DMS79 (cell line): ENCODE data around the gene HOXC12.

ENCODE experiments used
- DNase-seq: peaks from one replicate; lab custom pipeline; 2025; lab: John Stamatoyannopoulos, UW

Gene HOXC12

GRCh38 chr12:53972722-53973235 is 18.1 kb downstream of the HOXC12 start, which contains the start of gene HOXC11:
TSS of gene HOXC11 (plus strand) at chr12:53973126. CDS start at chr12:53973242, 116 bp downstream.
- DNase-seq: no peak

DNA sequence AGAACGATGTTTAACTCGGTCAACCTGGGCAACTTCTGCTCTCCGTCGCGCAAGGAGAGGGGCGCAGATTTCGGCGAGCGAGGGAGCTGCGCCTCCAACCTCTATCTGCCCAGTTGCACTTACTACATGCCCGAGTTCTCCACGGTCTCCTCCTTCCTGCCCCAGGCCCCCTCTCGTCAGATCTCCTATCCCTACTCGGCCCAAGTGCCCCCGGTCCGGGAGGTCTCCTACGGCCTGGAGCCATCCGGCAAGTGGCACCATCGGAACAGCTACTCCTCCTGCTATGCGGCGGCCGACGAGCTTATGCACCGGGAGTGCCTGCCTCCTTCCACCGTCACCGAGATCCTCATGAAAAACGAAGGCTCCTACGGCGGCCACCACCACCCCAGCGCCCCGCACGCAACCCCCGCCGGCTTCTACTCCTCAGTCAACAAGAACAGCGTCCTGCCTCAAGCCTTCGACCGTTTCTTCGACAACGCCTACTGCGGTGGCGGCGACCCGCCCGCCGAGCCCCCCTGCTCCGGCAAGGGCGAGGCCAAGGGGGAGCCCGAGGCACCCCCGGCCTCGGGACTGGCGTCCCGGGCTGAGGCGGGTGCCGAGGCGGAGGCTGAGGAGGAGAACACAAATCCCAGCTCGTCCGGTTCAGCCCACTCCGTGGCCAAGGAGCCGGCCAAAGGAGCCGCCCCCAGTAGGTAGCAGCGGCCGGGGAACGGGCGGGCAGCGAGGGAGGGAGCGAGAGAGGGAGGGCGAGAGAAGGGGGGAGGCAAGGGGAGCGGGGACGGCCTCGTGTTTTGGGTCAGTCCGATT is 18.7 kb downstream of the HOXC12 start:
- DNase-seq: no peak

DNA sequence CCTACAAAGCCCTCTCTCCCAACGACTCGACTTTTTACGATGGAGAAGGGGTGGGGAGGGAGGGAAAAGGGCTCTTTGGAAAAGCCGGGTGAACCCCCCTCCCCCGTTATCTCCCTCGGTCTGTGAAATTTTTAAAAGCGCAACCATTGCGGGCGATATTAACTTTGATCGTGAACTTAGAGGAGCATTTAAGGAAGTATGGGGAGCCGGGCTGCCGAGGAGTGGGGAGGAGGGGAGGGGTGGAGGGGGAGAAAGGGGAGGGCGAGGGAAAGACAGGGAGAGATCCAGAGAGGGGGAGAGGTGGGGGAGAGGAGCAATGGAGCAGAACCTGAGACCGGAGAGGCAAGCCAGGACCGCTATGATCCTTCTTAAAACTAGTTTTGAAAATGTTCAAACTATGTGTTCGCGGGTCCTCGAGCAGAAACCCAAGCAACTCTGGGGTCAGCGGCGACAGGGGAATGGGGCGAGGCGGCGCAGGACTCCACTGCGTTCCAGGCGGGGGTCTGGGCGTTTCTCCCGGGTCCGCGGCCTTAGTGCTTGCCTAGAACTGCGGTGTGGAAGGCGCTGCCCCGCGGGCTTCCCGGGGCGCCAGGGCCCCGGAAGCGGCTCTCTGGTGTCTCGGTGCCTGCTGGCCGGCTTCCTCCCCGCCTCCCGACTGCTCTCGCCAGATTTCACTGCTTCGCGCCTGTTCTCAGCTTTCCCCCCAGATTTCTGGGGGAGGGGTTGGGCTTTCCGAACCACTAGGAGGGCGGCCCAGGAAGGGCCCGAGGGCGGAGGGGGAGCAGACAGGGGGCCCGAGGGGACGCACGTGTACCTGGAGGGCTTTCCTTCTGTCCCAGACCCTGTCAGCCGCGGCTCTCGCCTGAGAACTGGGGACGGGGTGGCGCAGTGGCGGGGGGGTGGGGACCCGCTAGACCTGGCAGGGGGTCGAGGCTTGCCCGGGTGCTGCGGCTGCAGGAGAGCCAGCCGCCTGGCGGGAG is 19.7 kb downstream of the HOXC12 start, which contains the start of gene HOTAIR:
HOTAIR (minus strand) TSS at position 871 of the 980 bp plus-strand sequence.
- no peak for DNase-seq

GRCh38 chr12:53975064-53975471 is 20.4 kb downstream of the HOXC12 start:
- no peak for DNase-seq

DNA sequence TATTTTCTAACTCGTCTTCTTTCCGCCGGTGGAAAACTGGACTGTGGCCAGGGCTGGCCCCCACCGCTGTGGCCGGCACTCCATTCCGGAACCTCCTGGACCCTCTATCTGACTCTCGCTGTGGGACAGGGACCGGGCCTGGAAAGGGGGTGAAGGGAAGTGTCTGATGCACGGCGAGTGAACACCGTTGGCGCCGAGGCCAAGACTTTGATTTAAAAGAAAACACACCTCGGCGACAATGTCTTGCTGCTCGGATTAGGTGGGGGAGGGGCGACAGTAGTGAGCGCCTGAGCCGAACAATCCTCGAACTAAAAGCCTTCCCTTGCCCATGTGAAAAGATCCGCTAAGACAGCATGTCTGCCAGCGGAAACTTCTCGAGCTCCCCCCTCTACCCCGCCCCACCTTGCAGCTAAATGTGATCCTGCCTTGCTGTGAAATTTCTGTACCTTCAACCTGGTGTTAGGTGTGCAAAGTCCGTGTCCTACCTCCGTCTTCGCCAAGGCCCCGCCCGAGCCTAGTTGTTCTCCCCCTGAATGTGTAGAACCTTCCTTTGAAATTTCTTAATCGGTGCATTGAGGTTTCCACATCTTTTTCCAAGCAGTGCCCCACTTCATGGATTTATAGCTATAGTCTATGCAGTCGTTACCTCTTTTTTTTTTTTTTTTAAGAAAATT is 20.9 kb downstream of the HOXC12 start:
- DNase-seq: no peak

DNA sequence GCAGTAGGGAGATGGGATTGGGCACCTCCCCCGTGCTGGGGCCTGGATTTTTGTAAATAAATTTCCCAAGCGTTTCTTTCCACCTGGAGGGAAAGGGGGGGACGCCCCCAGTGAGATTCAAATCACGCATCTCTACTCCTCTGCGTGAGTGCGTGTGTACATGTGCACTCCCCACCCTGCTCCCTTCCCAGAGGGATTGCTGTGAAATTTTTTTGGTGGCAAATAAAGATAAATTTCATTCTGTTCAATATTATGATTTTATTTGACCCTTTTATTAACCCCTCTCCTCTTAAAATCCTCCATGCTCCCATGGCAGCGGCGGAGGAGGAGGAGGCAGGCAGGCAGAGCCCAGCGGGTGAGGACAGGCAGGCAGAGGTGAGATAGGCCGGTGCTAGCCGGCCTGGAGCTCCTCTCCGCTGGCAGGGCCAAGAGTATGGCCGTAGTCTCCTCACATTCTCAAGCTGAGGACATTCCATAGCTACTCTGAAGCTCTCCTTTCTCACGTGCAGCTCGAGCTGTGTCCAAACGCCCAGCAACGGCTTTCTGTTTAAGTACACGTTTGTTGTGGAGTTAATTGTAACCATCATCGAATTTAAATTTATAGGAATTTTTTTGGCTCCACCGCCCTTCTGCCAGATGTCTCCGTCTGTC is 21.6 kb downstream of the HOXC12 start:
- no peak for DNase-seq

GRCh38 chr12:53976823-53977595 is 22.3 kb downstream of the HOXC12 start:
- DNase-seq: no peak

DNA sequence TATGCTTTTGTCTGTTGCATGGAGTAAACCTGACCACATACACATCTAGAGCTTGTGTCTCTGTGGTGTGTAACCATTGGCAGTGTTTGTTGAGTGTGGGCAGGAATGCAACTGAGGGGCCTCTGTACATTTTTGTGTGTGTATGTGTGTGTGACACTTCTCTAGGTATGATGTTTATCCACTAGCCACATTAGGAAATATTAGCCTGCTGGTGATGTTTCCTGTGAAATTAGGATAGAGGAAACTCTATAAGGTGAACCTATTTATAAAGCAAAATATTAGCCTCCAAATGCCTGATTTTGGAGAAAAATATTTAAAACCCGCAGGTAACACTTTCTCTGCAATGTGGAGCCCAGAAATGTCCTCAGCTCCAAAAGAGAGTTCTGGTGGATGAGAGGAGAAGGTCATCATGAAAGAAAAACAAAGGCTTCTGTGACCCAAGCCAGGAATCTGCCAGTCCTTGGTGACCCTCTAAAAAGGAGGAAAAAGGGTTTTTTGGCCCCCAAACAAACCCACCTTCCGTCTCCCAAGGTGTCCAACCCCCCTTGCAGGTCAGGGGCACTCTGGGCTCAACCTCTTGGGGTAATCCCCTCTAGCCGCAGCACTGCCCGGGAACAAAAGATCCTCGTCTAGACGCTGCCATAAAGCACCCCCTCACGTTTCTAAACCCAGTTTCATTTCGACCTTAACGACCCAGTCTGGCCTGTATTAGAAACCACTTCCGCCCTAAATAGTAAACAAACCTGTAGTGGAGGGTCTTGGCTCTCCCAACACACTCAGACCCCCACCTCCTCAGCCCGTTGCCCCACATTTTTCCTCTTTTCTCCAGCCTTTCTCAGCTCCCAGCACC is 23.1 kb downstream of the HOXC12 start:
- no peak for DNase-seq

- no peak for DNase-seq
Observed at GRCh38 chr12:53978477-53979356, 24.0 kb downstream of the HOXC12 start.

- no peak for DNase-seq
Observed at GRCh38 chr12:53980104-53980801, 25.6 kb downstream of the HOXC12 start.

DNA sequence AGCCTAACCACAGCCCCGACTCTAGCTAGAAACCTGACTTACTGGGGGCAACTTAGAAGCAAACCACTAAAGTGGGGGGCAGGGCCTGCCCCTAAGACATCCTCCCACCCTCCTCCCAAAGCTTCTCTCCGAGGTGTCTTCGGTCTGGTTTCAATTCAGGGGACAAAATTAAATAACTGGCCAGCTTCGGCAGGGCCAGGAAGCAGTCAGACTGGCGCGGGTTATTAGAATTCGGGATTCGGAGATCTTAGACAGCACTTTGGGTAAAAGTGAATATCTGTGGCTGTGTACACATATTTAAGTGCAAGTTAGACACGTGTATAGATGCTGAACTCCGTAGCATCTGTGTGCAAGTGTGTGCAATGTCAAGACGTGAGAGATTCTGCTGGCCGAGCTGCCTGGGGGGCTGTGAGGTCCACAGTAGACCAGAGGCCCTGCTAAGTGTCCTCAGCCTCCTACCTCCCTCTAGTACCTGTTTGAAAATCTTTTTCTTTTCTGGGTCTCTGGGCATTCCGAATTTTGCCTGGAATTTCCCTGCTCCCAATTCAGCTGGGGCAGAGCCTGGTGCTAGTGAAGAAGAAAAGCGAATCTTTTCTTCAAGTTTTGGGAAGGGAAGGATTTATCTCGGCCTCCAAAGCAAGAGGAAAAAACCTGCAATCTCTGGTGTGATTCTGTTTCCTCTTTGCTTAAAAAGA is 26.2 kb downstream of the HOXC12 start:
- no peak for DNase-seq

DNA sequence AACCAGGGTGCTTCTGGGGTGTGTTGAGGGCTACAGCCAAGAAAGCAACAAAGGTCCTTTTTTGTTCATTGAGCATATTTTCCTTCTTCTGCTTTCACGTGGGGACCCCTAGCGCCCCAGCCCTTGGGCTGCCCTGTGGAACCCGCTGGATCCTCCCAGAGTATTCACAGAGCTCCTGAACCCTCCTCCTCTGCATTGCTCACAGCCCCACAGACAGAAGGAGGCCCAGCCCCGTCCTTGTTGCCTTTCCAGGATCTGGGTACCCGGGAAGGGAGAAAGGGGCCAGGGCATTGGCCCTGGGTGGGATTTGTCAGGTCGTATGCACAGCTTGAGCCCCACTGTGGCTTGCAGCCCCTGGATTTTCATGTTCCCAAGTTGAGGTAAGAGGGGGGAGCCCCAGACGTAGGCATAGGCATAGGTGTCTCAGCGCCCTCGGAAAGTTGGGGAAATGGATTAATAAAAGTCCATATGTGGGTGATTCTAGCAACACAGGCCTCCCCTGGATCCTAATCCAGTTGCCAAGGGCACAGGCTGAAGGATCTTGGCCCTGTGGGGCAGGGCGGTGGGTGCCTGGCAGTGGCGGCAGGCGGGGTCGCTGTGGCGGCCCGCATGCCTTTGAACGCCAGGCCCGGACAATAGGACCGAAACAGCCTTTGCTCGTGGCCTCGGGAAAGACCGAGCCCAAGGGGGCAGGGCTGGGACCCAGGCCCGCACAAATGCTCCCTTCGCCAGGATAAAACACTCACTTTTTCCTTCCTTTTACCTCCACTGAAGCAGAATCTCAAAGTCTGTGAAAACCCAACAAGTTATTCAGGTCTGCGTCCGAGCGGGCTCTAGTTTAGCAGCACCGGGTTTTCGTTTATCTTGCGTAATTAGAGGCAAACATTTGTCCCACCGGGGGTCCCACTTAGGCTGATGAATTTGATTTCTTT is 27.2 kb downstream of the HOXC12 start:
- DNase-seq: no peak

DNA sequence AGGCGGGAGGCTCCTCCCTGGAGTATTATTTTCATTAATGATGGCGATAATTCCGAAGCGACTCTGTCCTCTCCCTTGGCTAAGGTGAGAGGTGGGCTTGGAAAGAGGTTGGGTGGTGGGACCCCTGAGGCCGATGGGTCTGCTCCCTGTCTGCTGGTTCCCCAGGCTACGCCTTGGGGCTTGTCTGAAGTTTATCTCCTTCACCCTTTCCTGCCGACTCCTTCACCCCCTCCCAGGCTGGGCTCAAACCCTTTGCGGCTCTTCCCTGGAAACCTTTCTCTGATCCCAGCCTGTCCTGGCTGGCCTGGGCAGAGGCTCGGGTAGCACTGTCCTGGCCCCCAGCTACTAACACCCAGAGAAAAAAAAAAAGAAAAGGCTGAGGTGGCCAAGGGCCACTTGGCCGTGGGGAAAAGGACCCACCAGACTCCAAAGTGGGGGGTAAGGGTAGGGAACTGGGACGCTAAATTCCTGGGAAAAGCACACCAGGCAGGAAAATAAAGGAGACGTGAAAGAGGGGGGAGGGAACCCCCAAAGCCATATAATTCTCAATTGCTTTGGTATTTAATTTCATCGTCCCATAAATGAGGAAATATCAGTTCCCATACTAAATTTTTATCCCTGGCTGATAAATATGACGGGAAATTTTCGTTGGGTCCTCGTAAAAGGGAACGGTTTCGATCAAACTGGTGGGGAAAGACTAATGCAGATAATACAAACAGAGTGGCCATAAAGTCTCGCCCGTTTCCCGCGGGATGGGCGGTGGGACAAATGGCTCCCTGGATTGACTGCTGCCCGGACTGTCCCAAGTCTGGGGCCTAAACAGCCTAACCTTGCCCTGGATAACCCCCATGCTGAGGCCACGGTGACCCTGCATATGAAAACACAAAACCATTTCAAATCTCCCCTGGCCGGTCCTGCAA is 28.2 kb downstream of the HOXC12 start:
- no peak for DNase-seq

DNA sequence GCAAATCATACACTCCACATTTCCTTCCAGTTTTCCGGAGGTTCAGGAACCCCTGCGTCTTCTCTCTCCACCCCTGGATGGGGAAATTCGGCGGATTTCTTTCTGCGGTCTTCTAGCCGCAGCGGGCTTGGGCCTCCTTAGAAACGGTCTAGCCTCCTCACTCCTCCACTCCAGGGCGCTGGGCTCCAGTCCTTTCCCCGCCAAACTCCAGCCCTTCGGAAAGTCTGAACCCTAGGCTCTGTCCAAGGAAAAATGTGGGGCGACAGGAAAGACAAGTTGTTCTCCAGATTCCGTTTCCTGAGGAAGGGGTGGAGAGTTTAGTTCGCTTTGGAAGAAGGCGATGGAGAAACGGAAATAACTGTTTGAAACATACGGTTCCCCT is 28.9 kb downstream of the HOXC12 start:
- no peak for DNase-seq

- no peak for DNase-seq
Observed at GRCh38 chr12:53983950-53984572, 29.4 kb downstream of the HOXC12 start.
